HepG2 (cell line): Measurements from ENCODE around the gene MAEA.

ENCODE experiments used
- PAX8 ChIP-seq: sonication (generic); formaldehyde crosslinking; IDR thresholded peaks from 2 replicates; pipeline ENCODE4 v1.8.0; 2022; ENCODE audit warnings: mild to moderate bottlenecking, missing genetic modification reagents, borderline replicate concordance
- POLR2A ChIP-seq, 2 experiments: IDR thresholded peaks; 2 replicates each; pipeline ENCODE4 v1.6.1; 2011; ENCODE audit warnings: low read depth in 2 of 2, low read length in 2 of 2, mild to moderate bottlenecking in 1 of 2, moderate library complexity in 1 of 2; ENCODE audit not compliant: insufficient read depth in 1 of 2
- SRF ChIP-seq: IDR thresholded peaks from 2 replicates; pipeline ENCODE4 v1.6.1; 2011; ENCODE audit warnings: mild to moderate bottlenecking, low read depth, low read length, moderate library complexity
- TCF12 ChIP-seq, 2 experiments: fragments of 450-650 bp in 1 of 2; sonication (generic) in 1 of 2; formaldehyde crosslinking in 1 of 2; IDR thresholded peaks; 2 replicates each; pipeline versions ENCODE4 v1.6.1 to v1.8.0; 2017 to 2022; ENCODE audit warnings: antibody characterized with exemption in 1 of 2, mild to moderate bottlenecking in 1 of 2, missing genetic modification reagents in 1 of 2, moderate library complexity in 1 of 2
- U2AF1 ChIP-seq: fragments of 200-400 bp; formaldehyde crosslinking; optimal IDR thresholded peaks from 2 replicates; pipeline ENCODE3; 2017; ENCODE audit warnings: mild to moderate bottlenecking, low read depth, low read length
- ZBTB33 ChIP-seq: sonication (generic); formaldehyde crosslinking; IDR thresholded peaks from 2 replicates; pipeline ENCODE4 v1.4.0; 2020; ENCODE audit warnings: missing genetic modification reagents

- TF ChIP-seq POLR2A (IDR thresholded peaks at IDR 0.05; ENCODE audit: insufficient read depth in 1 of 2, low read depth in 2 of 2, low read length in 2 of 2), result no peak
- TF ChIP-seq TCF12 (IDR thresholded peaks at IDR 0.05), result no peak
- no peak for TF ChIP-seq TCF12 (CRISPR knock-in tag; IDR thresholded peaks at IDR 0.05)
- no peak for TF ChIP-seq PAX8 (CRISPR knock-in tag)
- no peak for TF ChIP-seq SRF
- no peak for TF ChIP-seq ZBTB33 (CRISPR knock-in tag)
- no peak for TF ChIP-seq U2AF1
Observed at GRCh38 chr4:1318046-1318375, 28.3 kb downstream of the MAEA start.
